ENCODE data around the gene FBXL7.

Gene FBXL7

DNA sequence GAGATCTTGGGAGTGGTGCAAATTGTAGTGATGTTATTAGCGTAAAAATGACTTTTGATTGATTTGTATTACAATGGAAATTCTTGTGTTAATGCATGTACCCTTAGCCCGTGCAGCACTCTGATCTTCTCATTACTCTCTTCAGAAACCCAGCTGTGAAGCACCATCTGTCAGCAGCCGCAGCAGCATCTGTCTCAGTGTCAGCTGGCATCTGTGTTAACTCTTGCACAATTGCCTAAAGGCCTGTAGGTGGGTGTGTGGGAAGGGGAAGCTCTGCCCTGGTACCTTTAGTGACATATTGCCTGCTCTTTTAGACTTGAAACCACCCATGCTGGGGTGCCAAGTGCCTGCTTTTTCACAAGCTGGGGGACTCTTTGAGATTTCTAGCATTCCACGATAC lies 101.3 kb downstream of the FBXL7 start:
- TF ChIP-seq EP300 (IDR thresholded peaks at IDR 0.05; ENCODE audit: borderline replicate concordance) (no peak), TCF12 (IDR thresholded peaks at IDR 0.05; ENCODE audit: low read depth) (no peak), CEBPB (IDR thresholded peaks at IDR 0.05) (no peak), NFIC (IDR thresholded peaks at IDR 0.05) (no peak), CREB1 (IDR thresholded peaks at IDR 0.05; ENCODE audit: low read depth) (no peak), FOXM1 (IDR thresholded peaks at IDR 0.05; ENCODE audit: borderline replicate concordance, low read depth) (no peak), EGR1 (IDR thresholded peaks at IDR 0.05) (no peak)
- TF ChIP-seq, protein P1, sequence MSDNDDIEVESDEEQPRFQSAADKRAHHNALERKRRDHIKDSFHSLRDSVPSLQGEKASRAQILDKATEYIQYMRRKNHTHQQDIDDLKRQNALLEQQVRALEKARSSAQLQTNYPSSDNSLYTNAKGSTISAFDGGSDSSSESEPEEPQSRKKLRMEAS (IDR thresholded peaks at IDR 0.05): no peak
- TF ChIP-seq, protein P2, sequence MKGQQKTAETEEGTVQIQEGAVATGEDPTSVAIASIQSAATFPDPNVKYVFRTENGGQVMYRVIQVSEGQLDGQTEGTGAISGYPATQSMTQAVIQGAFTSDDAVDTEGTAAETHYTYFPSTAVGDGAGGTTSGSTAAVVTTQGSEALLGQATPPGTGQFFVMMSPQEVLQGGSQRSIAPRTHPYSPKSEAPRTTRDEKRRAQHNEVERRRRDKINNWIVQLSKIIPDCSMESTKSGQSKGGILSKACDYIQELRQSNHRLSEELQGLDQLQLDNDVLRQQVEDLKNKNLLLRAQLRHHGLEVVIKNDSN (IDR thresholded peaks at IDR 0.05): no peak

DNA sequence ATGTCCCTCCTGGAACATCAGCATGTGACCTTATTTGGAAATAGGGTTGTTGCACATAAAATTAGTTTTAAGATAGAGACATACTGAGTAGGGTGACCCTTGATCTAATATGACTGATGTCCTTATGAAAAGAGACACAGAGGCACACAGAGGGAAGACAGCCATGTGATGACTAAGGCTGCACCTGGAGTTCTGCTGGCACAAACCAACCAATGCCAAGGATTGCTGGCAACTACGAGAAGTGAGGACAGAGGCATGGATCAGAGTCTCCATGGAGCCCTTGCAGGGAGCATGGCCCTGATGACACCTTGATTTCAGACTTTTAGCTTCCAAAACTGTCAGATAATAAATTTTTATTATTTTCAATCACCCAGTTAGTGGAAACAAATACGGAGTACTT lies 101.9 kb downstream of the FBXL7 start:
- TF ChIP-seq TAF1 (IDR thresholded peaks at IDR 0.05; ENCODE audit: low read depth): no peak
- no peak for TF ChIP-seq ZBTB7A (IDR thresholded peaks at IDR 0.05; ENCODE audit: low read depth)
- TF ChIP-seq NFIC (IDR thresholded peaks at IDR 0.05): no peak
- no peak for TF ChIP-seq EP300 (IDR thresholded peaks at IDR 0.05; ENCODE audit: borderline replicate concordance)
- TF ChIP-seq RAD21 (IDR thresholded peaks at IDR 0.05; ENCODE audit: low read depth): no peak
- TF ChIP-seq, protein P1 (IDR thresholded peaks at IDR 0.05): no peak

DNA sequence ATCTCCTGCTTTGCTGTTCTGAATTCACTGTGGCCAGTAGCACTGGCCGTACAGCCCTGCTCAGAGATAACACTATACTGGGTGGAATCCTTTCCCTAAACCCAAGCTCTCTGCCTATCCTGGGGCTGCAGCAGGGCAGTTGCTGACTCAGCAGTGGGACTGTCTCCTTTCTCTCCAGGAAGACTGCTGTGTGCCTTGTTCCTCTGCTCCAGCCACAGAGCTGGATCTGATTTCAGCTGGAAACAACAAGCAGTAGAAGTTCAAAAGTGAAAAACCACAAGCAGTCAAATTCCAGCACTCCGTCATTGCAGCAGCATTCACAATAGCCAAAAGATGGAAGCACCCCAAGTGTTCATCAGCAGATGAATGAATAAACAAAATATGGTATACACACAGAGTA lies 105.0 kb downstream of the FBXL7 start:
- TF ChIP-seq, protein P1 (IDR thresholded peaks at IDR 0.05): no peak
- TF ChIP-seq CEBPB (IDR thresholded peaks at IDR 0.05): no peak

DNA sequence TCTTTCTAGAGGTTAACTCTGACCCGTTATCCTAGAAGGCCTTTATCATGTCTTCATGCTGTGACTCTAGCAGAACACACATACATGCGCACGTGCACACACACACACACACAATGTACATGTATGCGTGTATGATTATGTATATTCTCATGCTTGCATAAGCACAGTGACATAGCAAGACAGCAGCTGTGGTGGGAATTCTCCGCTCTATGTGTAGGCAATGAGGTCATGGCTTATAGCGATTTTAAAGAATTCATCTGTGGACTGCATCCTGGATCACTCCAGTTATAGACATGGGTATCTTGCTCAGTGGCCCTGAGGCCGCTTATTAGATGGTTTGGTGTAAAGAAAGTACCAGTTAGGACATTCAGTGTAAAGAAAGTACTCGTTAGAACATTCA lies 106.2 kb downstream of the FBXL7 start:
- no peak for TF ChIP-seq CEBPB (IDR thresholded peaks at IDR 0.05)

DNA sequence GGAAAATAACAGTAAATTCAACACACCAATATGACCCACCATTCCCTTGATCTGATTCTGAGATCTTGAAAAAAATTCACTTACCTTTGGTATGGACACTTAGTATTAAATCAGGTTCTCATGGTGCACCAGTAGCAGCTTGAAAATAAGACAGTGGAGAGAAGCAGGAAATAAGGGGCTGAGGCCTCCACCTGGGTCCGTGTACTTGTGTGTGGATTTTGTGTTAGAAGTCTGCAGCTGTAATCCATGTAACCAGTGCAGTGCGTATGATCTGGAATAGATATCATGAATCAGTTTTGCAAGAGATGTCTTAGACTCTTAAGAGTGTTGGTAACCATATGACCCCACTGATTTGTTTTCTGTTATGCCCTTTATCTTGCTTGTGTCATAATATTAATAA lies 107.1 kb downstream of the FBXL7 start:
- TF ChIP-seq CEBPB (IDR thresholded peaks at IDR 0.05): no peak
- TF ChIP-seq TCF12 (IDR thresholded peaks at IDR 0.05; ENCODE audit: low read depth): no peak
- TF ChIP-seq EP300 (IDR thresholded peaks at IDR 0.05; ENCODE audit: borderline replicate concordance): no peak
- TF ChIP-seq RAD21 (IDR thresholded peaks at IDR 0.05; ENCODE audit: low read depth): no peak
- no peak for TF ChIP-seq YY1 (IDR thresholded peaks at IDR 0.05; ENCODE audit: low read depth)
- TF ChIP-seq FOXM1 (IDR thresholded peaks at IDR 0.05; ENCODE audit: borderline replicate concordance, low read depth): no peak
- no peak for TF ChIP-seq EGR1 (IDR thresholded peaks at IDR 0.05)
- no peak for TF ChIP-seq ZBTB7A (IDR thresholded peaks at IDR 0.05; ENCODE audit: low read depth)
- TF ChIP-seq, protein P1 (IDR thresholded peaks at IDR 0.05): no peak
- no peak for TF ChIP-seq CREB1 (IDR thresholded peaks at IDR 0.05; ENCODE audit: low read depth)

DNA sequence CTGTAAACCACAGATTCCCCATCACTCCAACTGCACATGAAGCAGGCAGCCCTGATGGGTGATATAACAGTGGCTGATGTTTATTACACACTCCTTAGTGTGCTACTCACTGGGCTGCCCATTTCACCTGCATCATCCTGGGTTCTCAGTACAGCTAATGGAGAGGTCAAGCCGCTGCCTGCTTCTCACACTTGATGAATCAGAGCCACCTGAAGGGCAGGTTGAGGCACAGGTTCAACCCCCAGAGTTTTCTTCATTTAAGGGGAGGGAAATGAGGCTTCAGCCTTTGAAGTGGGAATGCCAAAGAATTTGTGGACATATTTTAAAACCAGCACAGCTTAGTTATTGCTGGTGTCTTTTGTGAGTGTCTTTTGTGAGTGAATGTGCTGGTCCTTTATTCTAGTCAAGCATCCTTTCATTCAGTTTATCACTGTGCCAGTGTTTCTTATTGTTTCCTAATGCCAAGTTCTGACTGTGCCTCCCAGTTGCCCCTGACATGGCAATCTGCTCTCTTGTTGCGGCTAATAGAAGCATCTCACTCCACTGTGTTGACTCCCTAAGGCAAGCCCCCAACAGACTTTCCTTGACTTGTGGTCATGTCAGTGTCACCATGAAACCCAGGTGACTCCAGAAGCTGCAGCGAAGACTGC lies 109.2 kb downstream of the FBXL7 start:
- no peak for TF ChIP-seq FOXM1 (IDR thresholded peaks at IDR 0.05; ENCODE audit: borderline replicate concordance, low read depth)
- TF ChIP-seq ZBTB7A (IDR thresholded peaks at IDR 0.05; ENCODE audit: low read depth): no peak
- TF ChIP-seq EP300 (IDR thresholded peaks at IDR 0.05; ENCODE audit: borderline replicate concordance): no peak
- no peak for TF ChIP-seq CREB1 (IDR thresholded peaks at IDR 0.05; ENCODE audit: low read depth)
- TF ChIP-seq, protein P3, sequence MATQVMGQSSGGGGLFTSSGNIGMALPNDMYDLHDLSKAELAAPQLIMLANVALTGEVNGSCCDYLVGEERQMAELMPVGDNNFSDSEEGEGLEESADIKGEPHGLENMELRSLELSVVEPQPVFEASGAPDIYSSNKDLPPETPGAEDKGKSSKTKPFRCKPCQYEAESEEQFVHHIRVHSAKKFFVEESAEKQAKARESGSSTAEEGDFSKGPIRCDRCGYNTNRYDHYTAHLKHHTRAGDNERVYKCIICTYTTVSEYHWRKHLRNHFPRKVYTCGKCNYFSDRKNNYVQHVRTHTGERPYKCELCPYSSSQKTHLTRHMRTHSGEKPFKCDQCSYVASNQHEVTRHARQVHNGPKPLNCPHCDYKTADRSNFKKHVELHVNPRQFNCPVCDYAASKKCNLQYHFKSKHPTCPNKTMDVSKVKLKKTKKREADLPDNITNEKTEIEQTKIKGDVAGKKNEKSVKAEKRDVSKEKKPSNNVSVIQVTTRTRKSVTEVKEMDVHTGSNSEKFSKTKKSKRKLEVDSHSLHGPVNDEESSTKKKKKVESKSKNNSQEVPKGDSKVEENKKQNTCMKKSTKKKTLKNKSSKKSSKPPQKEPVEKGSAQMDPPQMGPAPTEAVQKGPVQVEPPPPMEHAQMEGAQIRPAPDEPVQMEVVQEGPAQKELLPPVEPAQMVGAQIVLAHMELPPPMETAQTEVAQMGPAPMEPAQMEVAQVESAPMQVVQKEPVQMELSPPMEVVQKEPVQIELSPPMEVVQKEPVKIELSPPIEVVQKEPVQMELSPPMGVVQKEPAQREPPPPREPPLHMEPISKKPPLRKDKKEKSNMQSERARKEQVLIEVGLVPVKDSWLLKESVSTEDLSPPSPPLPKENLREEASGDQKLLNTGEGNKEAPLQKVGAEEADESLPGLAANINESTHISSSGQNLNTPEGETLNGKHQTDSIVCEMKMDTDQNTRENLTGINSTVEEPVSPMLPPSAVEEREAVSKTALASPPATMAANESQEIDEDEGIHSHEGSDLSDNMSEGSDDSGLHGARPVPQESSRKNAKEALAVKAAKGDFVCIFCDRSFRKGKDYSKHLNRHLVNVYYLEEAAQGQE (IDR thresholded peaks at IDR 0.05; ENCODE audit: low read depth): no peak
- TF ChIP-seq EGR1 (IDR thresholded peaks at IDR 0.05): no peak
- TF ChIP-seq, protein P2 (IDR thresholded peaks at IDR 0.05): no peak
- no peak for TF ChIP-seq TCF12 (IDR thresholded peaks at IDR 0.05; ENCODE audit: low read depth)
- TF ChIP-seq, protein P1 (IDR thresholded peaks at IDR 0.05): no peak
- TF ChIP-seq TAF1 (IDR thresholded peaks at IDR 0.05; ENCODE audit: low read depth): no peak
- no peak for TF ChIP-seq RAD21 (IDR thresholded peaks at IDR 0.05; ENCODE audit: low read depth)

DNA sequence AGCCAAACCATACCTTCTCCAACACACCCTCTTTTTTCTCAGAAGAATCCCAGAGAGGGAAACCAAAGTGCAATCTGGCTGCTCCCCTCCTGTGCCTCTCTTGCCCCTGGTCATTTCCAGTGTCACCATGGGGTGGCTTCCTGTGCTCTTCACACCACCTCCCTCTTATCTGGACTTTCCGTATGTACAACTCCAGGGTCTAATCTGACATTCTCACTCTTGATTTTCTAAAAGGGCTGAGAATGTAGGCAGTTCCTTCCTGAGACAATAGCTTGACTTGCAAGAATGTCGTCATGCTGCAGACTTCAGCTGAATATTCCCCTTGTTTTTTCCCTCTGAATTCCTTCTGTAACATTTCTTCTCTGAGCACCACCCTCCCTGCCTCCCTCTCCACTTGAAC lies 110.2 kb downstream of the FBXL7 start:
- TF ChIP-seq TAF1 (IDR thresholded peaks at IDR 0.05; ENCODE audit: low read depth) (no peak), NFIC (IDR thresholded peaks at IDR 0.05) (no peak), RAD21 (IDR thresholded peaks at IDR 0.05; ENCODE audit: low read depth) (no peak), CEBPB (IDR thresholded peaks at IDR 0.05) (no peak), CREB1 (IDR thresholded peaks at IDR 0.05; ENCODE audit: low read depth) (no peak), ZBTB7A (IDR thresholded peaks at IDR 0.05; ENCODE audit: low read depth) (no peak), TCF12 (IDR thresholded peaks at IDR 0.05; ENCODE audit: low read depth) (no peak), EGR1 (IDR thresholded peaks at IDR 0.05) (no peak), YY1 (IDR thresholded peaks at IDR 0.05; ENCODE audit: low read depth) (no peak)
- TF ChIP-seq, protein P3 (IDR thresholded peaks at IDR 0.05; ENCODE audit: low read depth): no peak
- TF ChIP-seq, protein P2 (IDR thresholded peaks at IDR 0.05): no peak

Data from Ishikawa (cell line).